Tibial nerve (tissue), 3 donors: ENCODE results near the gene DENND6A.

Experiments
- CTCF ChIP-seq, 5 experiments: fragments of 200-600 bp in 3 of 5; fragments of 450-650 bp in 2 of 5; sonication (generic) in 3 of 5; IDR thresholded peaks; one replicate each; pipeline ENCODE4 v1.5.1; 2016 to 2019; ENCODE audit warnings: antibody characterized with exemption in 5 of 5, mild to moderate bottlenecking in 3 of 5, moderate library complexity in 2 of 5
- POLR2A ChIP-seq, 2 donors: fragments of 450-650 bp; IDR thresholded peaks; one replicate each; pipeline ENCODE4 v1.6.1; 2017; ENCODE audit warnings: antibody characterized with exemption in 2 of 2, mild to moderate bottlenecking in 2 of 2, moderate library complexity in 2 of 2

GRCh38 chr3:57730682-57731081, 37.8 kb upstream of the DENND6A start:
- TF ChIP-seq POLR2A (IDR thresholded peaks at IDR 0.05) (no peak), CTCF (IDR thresholded peaks at IDR 0.05) (no peak)
